ENCODE results near the gene ARAP1. TPM values are rescaled to one million over a fixed set of nuclear protein-coding genes. Genes with fewer than 3 reads are reported as not detected.

The ARAP1 gene
- total and polyA plus RNA-seq, 3 experiments from 2014 or later, result 39.8 to 64.0 (median 61.2) TPM

- Mint-ChIP-seq H3K9me3 (no peaks in the 10 kb centered on the region), H3K27me3 (peaks cover 0 to 3% of the 10 kb centered on the region in 2 donors), H3K36me3 (no peaks in the 10 kb centered on the region), H3K4me3 (peak overlapping the region; percentile 77 to 96 (median 83)), H3K4me1 (peaks cover 21 to 35% (median 24%) of the 10 kb centered on the region in 3 donors), H3K27ac (peak overlapping the region; percentile 62 to 91 (median 85))
- DNase-seq, result no peak
- ChIA-PET CTCF (interaction anchor here (0.8 to 2.3 kb wide), 6 partner anchors 10 to 311 kb away, joined by 3 to 8 read pairs (median 6); partner anchors contain the start of gene STARD10), POLR2A (interaction anchor here (0.7 to 1.4 kb wide), 3 partner anchors 23 to 59 kb away, joined by 3 to 5 read pairs (median 4); no protein-coding TSS in a partner anchor)
- Histone ChIP-seq H3K4me3 (ENCODE audit: low read length) (peak overlapping the region; percentile 39), H3K27me3 (ENCODE audit: insufficient read depth, low read length, poor library complexity, severe bottlenecking) (no peaks in the 10 kb centered on the region), H3K4me1 (ENCODE audit: insufficient read depth, low read length) (peaks cover 17% of the 10 kb centered on the region), H3K36me3 (ENCODE audit: insufficient read depth, low read length) (no peaks in the 10 kb centered on the region), H3K27ac (ENCODE audit: low read depth, low read length) (no peak overlapping the region), H3K9me3 (ENCODE audit: low read length) (no peaks in the 10 kb centered on the region)
Measured at GRCh38 chr11:72782081-72782920, 30.1 kb upstream of the ARAP1 start.

- peak; percentile 63 to 76 (median 67) for DNase-seq
- Histone ChIP-seq H3K36me3 (ENCODE audit: insufficient read depth, low read length) (no peaks in the 10 kb centered on the region), H3K4me1 (ENCODE audit: insufficient read depth, low read length) (peaks cover 17% of the 10 kb centered on the region), H3K27me3 (ENCODE audit: insufficient read depth, low read length, poor library complexity, severe bottlenecking) (no peaks in the 10 kb centered on the region), H3K9me3 (ENCODE audit: low read length) (no peaks in the 10 kb centered on the region), H3K4me3 (ENCODE audit: low read length) (peak overlapping the region; percentile 43), H3K27ac (ENCODE audit: low read depth, low read length) (peak overlapping the region; percentile 54)
- no peaks in the 10 kb centered on the region for H3K9me3 Mint-ChIP-seq
- H3K36me3 Mint-ChIP-seq, result no peaks in the 10 kb centered on the region
- H3K4me1 Mint-ChIP-seq, result peaks cover 24 to 42% (median 27%) of the 10 kb centered on the region in 3 donors
- POLR2A ChIA-PET, result interaction anchor here (0.7 to 1.4 kb wide), 3 partner anchors 22 to 59 kb away, joined by 3 to 5 read pairs (median 4); no protein-coding TSS in a partner anchor
- H3K27me3 Mint-ChIP-seq, result peaks cover 0 to 1% of the 10 kb centered on the region in 2 donors
- H3K27ac Mint-ChIP-seq, result peak overlapping the region; percentile 62 to 91 (median 85)
- CTCF ChIA-PET, result interaction anchor here (0.8 to 1.6 kb wide), 4 partner anchors 11 to 310 kb away, joined by 3 to 8 read pairs (median 6); partner anchors contain the start of gene STARD10
- H3K4me3 Mint-ChIP-seq, result peak overlapping the region; percentile 77 to 96 (median 83)
Measured at GRCh38 chr11:72781313-72782080, 29.3 kb upstream of the ARAP1 start.

GRCh38 chr11:72781063-72781312, 28.8 kb upstream of the ARAP1 start:
- Histone ChIP-seq H3K9me3 (ENCODE audit: low read length) (no peaks in the 10 kb centered on the region), H3K27me3 (ENCODE audit: insufficient read depth, low read length, poor library complexity, severe bottlenecking) (no peaks in the 10 kb centered on the region), H3K36me3 (ENCODE audit: insufficient read depth, low read length) (no peaks in the 10 kb centered on the region), H3K4me3 (ENCODE audit: low read length) (peak overlapping the region; percentile 43), H3K27ac (ENCODE audit: low read depth, low read length) (peak overlapping the region; percentile 54), H3K4me1 (ENCODE audit: insufficient read depth, low read length) (peaks cover 17% of the 10 kb centered on the region)
- Mint-ChIP-seq H3K4me1 (peaks cover 29 to 47% (median 30%) of the 10 kb centered on the region in 3 donors), H3K36me3 (no peaks in the 10 kb centered on the region), H3K27ac (peak overlapping the region in 5 of 8 donors; percentile 4 to 75 (median 60)), H3K4me3 (peak overlapping the region; percentile 45 to 87 (median 74)), H3K9me3 (no peaks in the 10 kb centered on the region), H3K27me3 (peaks cover 0 to 1% of the 10 kb centered on the region in 2 donors)
- DNase-seq, result no peak
- ChIA-PET POLR2A (interaction anchor here (1.1 kb wide), 1 partner anchor 58 kb away, joined by 4 read pairs; no protein-coding TSS in a partner anchor), CTCF (interaction anchor here (0.6 to 1.5 kb wide), 2 partner anchors 12 to 15 kb away, joined by 3 to 6 read pairs; no protein-coding TSS in a partner anchor)

DNA sequence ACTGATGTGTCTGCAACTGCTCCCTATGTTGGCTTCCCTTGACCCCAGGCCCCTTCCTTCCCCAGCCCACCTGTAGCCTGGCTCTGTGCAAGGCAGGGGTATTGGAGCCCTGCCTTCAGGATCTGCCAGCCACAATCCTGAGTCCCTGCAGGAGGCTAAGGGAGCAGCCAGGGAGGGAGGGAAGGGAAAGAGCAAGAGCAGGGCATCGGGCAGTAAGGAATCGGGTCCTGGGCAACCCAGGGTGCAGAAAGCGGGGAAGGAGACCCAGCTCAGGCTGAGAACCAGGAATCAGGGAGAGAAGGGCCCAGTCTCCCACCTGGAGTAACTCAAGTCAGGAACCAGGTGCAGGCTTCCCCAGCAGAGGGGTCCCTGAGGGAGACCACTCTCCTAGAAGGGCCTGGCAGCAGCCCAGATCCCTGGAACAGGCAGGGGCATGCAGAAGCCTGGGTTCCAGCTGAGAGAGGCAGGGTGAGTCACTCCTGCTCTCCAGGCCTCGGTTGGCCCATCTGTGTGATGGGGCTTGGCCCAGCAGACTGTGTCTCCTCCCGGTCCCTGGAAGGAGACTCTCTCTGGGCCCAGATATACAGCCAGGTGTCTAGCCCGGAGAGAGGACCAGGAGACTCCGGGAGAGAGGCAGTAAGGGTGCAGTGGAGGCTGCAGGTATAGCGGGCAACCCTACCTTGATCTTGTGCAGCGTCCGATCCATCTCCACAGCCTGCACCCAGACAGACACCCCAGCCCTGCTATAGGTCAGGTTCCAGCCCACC, 28.3 kb upstream of the ARAP1 start:
- Mint-ChIP-seq H3K27ac (peak overlapping the region in 4 of 8 donors; percentile 47 to 75 (median 65)), H3K9me3 (no peaks in the 10 kb centered on the region), H3K27me3 (peaks cover 0 to 1% of the 10 kb centered on the region in 2 donors), H3K4me3 (peak overlapping the region; percentile 45 to 87 (median 77)), H3K36me3 (no peaks in the 10 kb centered on the region), H3K4me1 (peaks cover 30 to 50% (median 34%) of the 10 kb centered on the region in 3 donors)
- CTCF ChIA-PET, result interaction anchor here (0.6 to 1.5 kb wide), 3 partner anchors 12 to 15 kb away, joined by 3 to 6 read pairs (median 3); no protein-coding TSS in a partner anchor
- peaks cover 21% of the 10 kb centered on the region for H3K4me1 ChIP-seq (ENCODE audit: insufficient read depth, low read length)
- H3K27me3 ChIP-seq (ENCODE audit: insufficient read depth, low read length, poor library complexity, severe bottlenecking), result no peaks in the 10 kb centered on the region
- peak overlapping the region; percentile 54 for H3K27ac ChIP-seq (ENCODE audit: low read depth, low read length)
- H3K36me3 ChIP-seq (ENCODE audit: insufficient read depth, low read length), result no peaks in the 10 kb centered on the region
- DNase-seq, result no peak
- POLR2A ChIA-PET, result no interaction called here
- H3K9me3 ChIP-seq (ENCODE audit: low read length), result no peaks in the 10 kb centered on the region
- H3K4me3 ChIP-seq (ENCODE audit: low read length), result peak overlapping the region; percentile 43

DNA sequence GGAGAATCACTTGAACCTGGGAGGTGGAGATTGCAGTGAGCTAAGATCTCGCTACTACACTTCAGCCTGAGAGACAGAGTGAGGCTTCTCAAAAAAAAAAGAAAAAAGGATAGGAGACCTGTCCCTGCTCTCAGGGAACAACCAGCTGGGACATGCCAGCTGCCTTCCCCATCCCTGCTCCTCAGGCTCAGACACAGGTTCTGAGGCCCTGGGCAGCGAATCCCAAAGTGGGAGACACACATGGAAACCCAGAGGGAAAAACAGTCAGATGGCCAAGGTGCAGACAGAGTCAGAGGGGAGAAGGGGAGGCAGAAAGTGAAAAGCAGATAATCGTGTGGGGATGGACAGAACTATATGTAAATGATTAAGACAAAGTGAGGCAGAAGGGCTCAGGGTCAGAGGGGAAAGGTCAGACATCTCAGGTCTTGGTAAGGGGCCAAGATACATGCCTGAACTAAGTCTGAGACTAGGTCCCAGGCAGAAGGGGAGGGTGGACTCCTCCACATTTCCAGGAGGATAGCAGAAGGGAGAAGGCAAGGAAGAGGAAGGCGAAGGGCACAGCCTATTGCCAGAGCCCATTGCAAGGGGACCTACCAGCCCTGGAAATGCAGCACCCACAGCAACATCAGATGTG, 27.4 kb upstream of the ARAP1 start:
- H3K4me3 ChIP-seq (ENCODE audit: low read length), result no peak overlapping the region
- peak overlapping the region; percentile 7 for H3K27ac ChIP-seq (ENCODE audit: low read depth, low read length)
- Mint-ChIP-seq H3K27me3 (peaks cover 0 to 1% of the 10 kb centered on the region in 2 donors), H3K4me1 (peaks cover 34 to 56% (median 39%) of the 10 kb centered on the region in 3 donors), H3K36me3 (no peaks in the 10 kb centered on the region), H3K9me3 (no peaks in the 10 kb centered on the region), H3K4me3 (peak overlapping the region; percentile 42 to 87 (median 77)), H3K27ac (peak overlapping the region in 6 of 8 donors; percentile 14 to 89 (median 50))
- no peaks in the 10 kb centered on the region for H3K36me3 ChIP-seq (ENCODE audit: insufficient read depth, low read length)
- H3K27me3 ChIP-seq (ENCODE audit: insufficient read depth, low read length, poor library complexity, severe bottlenecking), result no peaks in the 10 kb centered on the region
- ChIA-PET POLR2A (no interaction called here), CTCF (interaction anchor here (0.8 to 1.4 kb wide), 2 partner anchors 13 to 54 kb away, joined by 3 read pairs; no protein-coding TSS in a partner anchor)
- H3K9me3 ChIP-seq (ENCODE audit: low read length), result no peaks in the 10 kb centered on the region
- peaks cover 21% of the 10 kb centered on the region for H3K4me1 ChIP-seq (ENCODE audit: insufficient read depth, low read length)
- no peak for DNase-seq

DNA sequence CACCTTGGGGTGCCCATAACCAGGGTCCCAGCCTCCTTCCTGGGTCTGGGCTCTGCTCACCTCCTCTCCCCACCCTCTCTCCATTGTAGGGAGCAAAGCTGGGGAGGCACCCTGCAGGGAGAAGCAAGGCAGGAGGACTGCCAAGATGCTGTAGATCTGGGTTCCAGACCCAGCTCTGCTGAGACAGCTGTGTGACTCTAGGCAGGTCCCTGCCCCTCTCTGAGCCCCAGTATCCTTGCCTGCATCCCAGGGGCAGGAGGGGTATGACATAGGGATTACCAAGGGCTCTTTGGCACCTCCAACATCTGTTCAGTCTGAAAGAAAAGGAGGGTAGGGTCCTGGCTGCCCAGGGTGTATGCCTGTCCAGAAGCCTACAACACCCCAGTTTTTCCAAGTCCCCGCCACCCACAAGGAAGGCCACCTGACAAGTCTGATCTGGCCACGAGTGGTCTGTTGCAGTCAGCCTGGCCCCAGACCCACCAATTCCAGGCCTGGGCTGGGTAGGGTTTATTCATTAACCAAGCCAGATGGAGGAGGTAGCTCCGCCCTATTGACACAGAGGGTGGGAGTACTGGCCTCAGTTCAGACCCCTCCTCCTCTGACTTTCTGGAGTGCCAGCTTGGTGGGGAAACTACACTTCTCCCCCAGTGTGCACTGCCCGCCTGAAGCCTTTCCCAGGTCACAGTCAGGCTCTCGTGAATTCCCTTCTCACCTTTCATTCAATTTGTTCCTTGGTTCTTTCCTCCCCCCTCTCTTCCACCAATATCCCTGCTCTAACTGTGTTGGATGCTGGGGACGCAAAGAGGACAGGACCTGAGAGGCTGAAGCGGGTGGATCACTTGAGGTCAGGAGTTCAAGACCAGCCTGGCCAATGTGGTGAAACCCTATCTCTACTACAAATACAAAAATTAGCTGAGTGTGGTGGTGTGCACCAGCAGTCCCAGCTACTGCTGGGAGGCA, 26.6 kb upstream of the ARAP1 start:
- Mint-ChIP-seq H3K27me3 (peaks cover 0 to 1% of the 10 kb centered on the region in 2 donors), H3K36me3 (peaks cover 0 to 1% (median 0%) of the 10 kb centered on the region in 3 donors), H3K4me1 (peaks cover 34 to 57% (median 42%) of the 10 kb centered on the region in 3 donors), H3K27ac (peak overlapping the region in 1 of 8 donors; percentile 14), H3K4me3 (peak overlapping the region in 4 of 7 donors; percentile 77 to 87 (median 80)), H3K9me3 (no peaks in the 10 kb centered on the region)
- ChIA-PET CTCF (interaction anchor here (1.4 kb wide), 1 partner anchor 54 kb away, joined by 3 read pairs; no protein-coding TSS in a partner anchor), POLR2A (interaction anchor here (0.6 kb wide), 1 partner anchor 299 kb away, joined by 5 read pairs; no protein-coding TSS in a partner anchor)
- no peak overlapping the region for H3K27ac ChIP-seq (ENCODE audit: low read depth, low read length)
- no peaks in the 10 kb centered on the region for H3K27me3 ChIP-seq (ENCODE audit: insufficient read depth, low read length, poor library complexity, severe bottlenecking)
- no peak for DNase-seq
- H3K9me3 ChIP-seq (ENCODE audit: low read length), result no peaks in the 10 kb centered on the region
- H3K4me1 ChIP-seq (ENCODE audit: insufficient read depth, low read length), result peaks cover 21% of the 10 kb centered on the region
- no peaks in the 10 kb centered on the region for H3K36me3 ChIP-seq (ENCODE audit: insufficient read depth, low read length)
- no peak overlapping the region for H3K4me3 ChIP-seq (ENCODE audit: low read length)

All from CD8-positive, alpha-beta memory T cell (primary cell).